SK-N-SH (cell line): ENCODE measurements around the gene LIMK2. TPM values are rescaled to one million over a fixed set of nuclear protein-coding genes. Genes with fewer than 3 reads are reported as not detected.
"Not testable (repeated sequence)": the region's sequence is repeated elsewhere in the genome, so short reads cannot be mapped to it uniquely, and the experiment has no call there.

Experiments used
- CTCF ChIA-PET: fragments of 300-600, 350-600 bp; formaldehyde crosslinking; extraction: SDS; loops from one replicate; lab custom pipeline; 2021; lab: Yijun Ruan, JAX
- POLR2A ChIA-PET: fragments of 350-600 bp; sonication (Branson Sonifier 250); formaldehyde crosslinking; extraction: SDS; loops from one replicate; lab custom pipeline; 2020; ENCODE audit warnings: antibody characterized with exemption, inconsistent platforms; lab: Yijun Ruan, JAX
- DNase-seq: peaks from one replicate; pipeline ENCODE4 v3.0.0; 2012
- H2AFZ ChIP-seq: fragments of 200-600 bp; sonication (generic); 2 replicates; pipeline ENCODE4 v1.8.1; 2016; ENCODE audit warnings: antibody characterized with exemption, mild to moderate bottlenecking, low read depth
- H3F3A ChIP-seq: fragments of 200-600 bp; sonication (generic); replicated peaks from 2 replicates; pipeline ENCODE3; 2016; ENCODE audit warnings: antibody characterized with exemption, mild to moderate bottlenecking; ENCODE audit not compliant: insufficient read depth
- H3K27ac ChIP-seq, 2 experiments: fragments of 200-500 bp in 1 of 2; fragments of 200-600 bp in 1 of 2; sonication (Bioruptor generic) in 1 of 2; sonication (generic), shearing (Covaris generic) in 1 of 2; 2 replicates each; pipeline versions ENCODE4 v1.5.1 to v1.6.1; 2014 to 2016; ENCODE audit warnings: low read depth in 2 of 2, inconsistent platforms in 1 of 2, low read length in 1 of 2, mild to moderate bottlenecking in 1 of 2, mixed read lengths in 1 of 2
- H3K27me3 ChIP-seq: fragments of 200-600 bp; sonication (generic), shearing (Covaris generic); 2 replicates; pipeline ENCODE4 v1.6.1; 2016; ENCODE audit warnings: mixed run types; ENCODE audit not compliant: insufficient read depth
- H3K36me3 ChIP-seq, 2 experiments: fragments of 200-500 bp in 1 of 2; fragments of 200-600 bp in 1 of 2; sonication (Bioruptor generic) in 1 of 2; sonication (generic) in 1 of 2; replicated peaks in 1 of 2; 2 replicates each; pipeline versions ENCODE3 to v1.5.1; 2014 to 2016; ENCODE audit warnings: low read length in 1 of 2, mild to moderate bottlenecking in 1 of 2; ENCODE audit not compliant: insufficient read depth in 2 of 2, control insufficient read depth in 1 of 2
- H3K4me1 ChIP-seq, 2 experiments: fragments of 200-500 bp in 1 of 2; fragments of 200-600 bp in 1 of 2; sonication (Bioruptor generic) in 1 of 2; sonication (generic), shearing (Covaris generic) in 1 of 2; 2 replicates each; pipeline versions ENCODE4 v1.5.1 to v1.6.1; 2014 to 2016; ENCODE audit warnings: low read depth in 1 of 2, low read length in 1 of 2, mixed run types in 1 of 2; ENCODE audit not compliant: insufficient read depth in 2 of 2, control insufficient read depth in 1 of 2
- H3K4me2 ChIP-seq: fragments of 200-600 bp; sonication (generic), shearing (Covaris generic); 2 replicates; pipeline ENCODE4 v1.6.1; 2017; ENCODE audit warnings: mixed run types
- H3K4me3 ChIP-seq, 2 experiments: fragments of 200-500 bp in 1 of 2; fragments of 200-600 bp in 1 of 2; sonication (Bioruptor generic) in 1 of 2; sonication (generic), shearing (Covaris generic) in 1 of 2; 2 replicates each; pipeline versions ENCODE4 v1.5.1 to v1.8.1; 2014 to 2016; ENCODE audit warnings: low read depth in 2 of 2, inconsistent platforms in 1 of 2, low read length in 1 of 2, mild to moderate bottlenecking in 1 of 2, mixed read lengths in 1 of 2, moderate library complexity in 1 of 2
- H3K79me2 ChIP-seq: fragments of 200-600 bp; sonication (generic); 2 replicates; pipeline ENCODE4 v1.8.1; 2017; ENCODE audit warnings: mild to moderate bottlenecking; ENCODE audit not compliant: insufficient read depth
- H3K9ac ChIP-seq: fragments of 200-600 bp; sonication (generic); 2 replicates; pipeline ENCODE4 v1.6.1; 2017; ENCODE audit warnings: mixed run types
- H3K9me2 ChIP-seq: fragments of 200-600 bp; sonication (generic); 2 replicates; pipeline ENCODE4 v1.6.1; 2017; ENCODE audit warnings: mixed run types
- H3K9me3 ChIP-seq: fragments of 200-600 bp; sonication (generic); 2 replicates; pipeline ENCODE4 v1.6.1; 2017; ENCODE audit warnings: mixed run types, mild to moderate bottlenecking, moderate library complexity
- H4K20me1 ChIP-seq: fragments of 200-600 bp; sonication (generic); 2 replicates; pipeline ENCODE4 v1.6.1; 2017; ENCODE audit warnings: mild to moderate bottlenecking, mixed run types; ENCODE audit not compliant: insufficient read depth
- EZH2phosphoT487 ChIP-seq: fragments of 200-600 bp; sonication (generic); IDR thresholded peaks from 2 replicates; pipeline ENCODE4 v1.6.1; 2017; ENCODE audit warnings: low read depth, mixed run types, mild to moderate bottlenecking, antibody characterized with exemption, moderate library complexity, borderline replicate concordance
- FOSL2 ChIP-seq: IDR thresholded peaks from 2 replicates; pipeline ENCODE4 v1.4.0; 2012; ENCODE audit warnings: low read depth, mild to moderate bottlenecking, moderate library complexity, borderline replicate concordance
- NRF1 ChIP-seq: IDR thresholded peaks from 2 replicates; pipeline ENCODE4 v1.6.1; 2012; ENCODE audit warnings: low read depth, mild to moderate bottlenecking, low read length
- RAD21 ChIP-seq: IDR thresholded peaks from 2 replicates; pipeline ENCODE4 v1.6.1; 2012; ENCODE audit warnings: mild to moderate bottlenecking, low read length
- RFX5 ChIP-seq: IDR thresholded peaks from 2 replicates; pipeline ENCODE4 v1.6.1; 2012; ENCODE audit warnings: mild to moderate bottlenecking, improper control_type of control experiment, low read length
- SIN3A ChIP-seq: IDR thresholded peaks from 2 replicates; pipeline ENCODE4 v1.6.1; 2012; ENCODE audit warnings: low read depth, mild to moderate bottlenecking, low read length, moderate library complexity, borderline replicate concordance
- SMC3 ChIP-seq: IDR thresholded peaks from 2 replicates; pipeline ENCODE4 v1.6.1; 2012; ENCODE audit warnings: low read depth, low read length, improper control_type of control experiment
- TCF12 ChIP-seq: IDR thresholded peaks from 2 replicates; pipeline ENCODE4 v1.4.0; 2012
- WGBS: methylation state at CpG from one replicate; pipeline ENCODE4 v1.1.6; 2017; ENCODE audit warnings: low lambda C conversion rate; 5-methylcytosine and 5-hydroxymethylcytosine counted together
- polyA plus RNA-seq, 3 experiments: library from polyadenylated mRNA; depleted of rRNA; stranded (reverse); fragments of >200 nt; gene quantifications; 2 replicates each; pipeline ENCODE4 v1.2.3, GENCODE V29; 2012
- TF ChIP-seq, protein P1 (sequence below): fragments of 200-600 bp; sonication (generic); IDR thresholded peaks from 2 replicates; pipeline ENCODE4 v1.6.1; 2017; ENCODE audit warnings: antibody characterized with exemption, mild to moderate bottlenecking, moderate library complexity
- TF ChIP-seq, protein P2 (sequence below): fragments of 150-350 bp; IDR thresholded peaks from 2 replicates; pipeline ENCODE4 v1.6.1; 2017; ENCODE audit warnings: antibody characterized with exemption, low read length, low read depth, borderline replicate concordance
- TF ChIP-seq, protein P3 (sequence below): IDR thresholded peaks from 2 replicates; pipeline ENCODE4 v1.4.0; 2012; ENCODE audit warnings: low read depth, borderline replicate concordance
- TF ChIP-seq, protein P4 (sequence below): IDR thresholded peaks from 2 replicates; pipeline ENCODE4 v1.4.0; 2012; ENCODE audit warnings: low read depth, borderline replicate concordance

Gene LIMK2
- polyA plus RNA-seq, 1 of the 3 experiments (the other 2 are of a cell fraction), result 9.8 TPM

DNA sequence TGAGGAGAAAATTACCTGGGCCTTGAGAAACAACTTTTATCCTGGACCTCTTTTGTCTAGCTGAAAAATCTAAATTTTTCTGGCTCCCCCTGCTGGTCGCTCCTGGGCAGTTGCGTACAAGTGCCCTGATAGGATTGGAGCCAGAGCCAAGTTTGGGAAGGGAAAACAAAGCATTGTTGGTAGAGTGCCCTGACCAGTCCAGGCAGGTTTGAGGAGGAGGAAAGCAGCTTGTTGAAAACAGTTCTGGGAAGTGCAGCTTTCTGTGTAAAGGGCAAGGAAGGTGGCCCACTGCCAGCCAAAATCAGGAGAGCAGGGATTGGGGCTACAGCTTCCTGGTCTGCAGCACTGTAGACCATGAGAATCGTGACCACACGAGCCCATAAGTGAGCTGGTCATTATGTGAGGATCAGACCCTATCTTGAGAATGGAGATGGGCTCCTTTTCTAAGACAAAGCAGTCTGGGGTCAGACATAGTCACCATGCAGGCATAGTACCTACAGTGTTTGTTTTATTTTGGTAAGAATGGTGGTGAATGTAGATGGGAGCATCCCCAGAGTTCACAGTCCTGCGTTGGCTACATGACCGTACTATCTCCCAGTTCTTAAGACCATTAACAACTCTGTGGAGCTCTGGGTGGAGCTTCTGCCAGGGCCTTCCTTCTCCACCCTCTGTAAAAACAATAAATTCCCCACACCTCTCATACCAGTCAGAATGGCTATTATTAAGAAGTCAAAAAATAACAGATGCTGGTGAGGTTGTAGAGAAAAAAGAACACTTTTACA, 101.5 kb downstream of the LIMK2 start (continued):
- TF ChIP-seq, protein P1, sequence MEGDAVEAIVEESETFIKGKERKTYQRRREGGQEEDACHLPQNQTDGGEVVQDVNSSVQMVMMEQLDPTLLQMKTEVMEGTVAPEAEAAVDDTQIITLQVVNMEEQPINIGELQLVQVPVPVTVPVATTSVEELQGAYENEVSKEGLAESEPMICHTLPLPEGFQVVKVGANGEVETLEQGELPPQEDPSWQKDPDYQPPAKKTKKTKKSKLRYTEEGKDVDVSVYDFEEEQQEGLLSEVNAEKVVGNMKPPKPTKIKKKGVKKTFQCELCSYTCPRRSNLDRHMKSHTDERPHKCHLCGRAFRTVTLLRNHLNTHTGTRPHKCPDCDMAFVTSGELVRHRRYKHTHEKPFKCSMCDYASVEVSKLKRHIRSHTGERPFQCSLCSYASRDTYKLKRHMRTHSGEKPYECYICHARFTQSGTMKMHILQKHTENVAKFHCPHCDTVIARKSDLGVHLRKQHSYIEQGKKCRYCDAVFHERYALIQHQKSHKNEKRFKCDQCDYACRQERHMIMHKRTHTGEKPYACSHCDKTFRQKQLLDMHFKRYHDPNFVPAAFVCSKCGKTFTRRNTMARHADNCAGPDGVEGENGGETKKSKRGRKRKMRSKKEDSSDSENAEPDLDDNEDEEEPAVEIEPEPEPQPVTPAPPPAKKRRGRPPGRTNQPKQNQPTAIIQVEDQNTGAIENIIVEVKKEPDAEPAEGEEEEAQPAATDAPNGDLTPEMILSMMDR, result peak; percentile 93
- TF ChIP-seq, protein P2, sequence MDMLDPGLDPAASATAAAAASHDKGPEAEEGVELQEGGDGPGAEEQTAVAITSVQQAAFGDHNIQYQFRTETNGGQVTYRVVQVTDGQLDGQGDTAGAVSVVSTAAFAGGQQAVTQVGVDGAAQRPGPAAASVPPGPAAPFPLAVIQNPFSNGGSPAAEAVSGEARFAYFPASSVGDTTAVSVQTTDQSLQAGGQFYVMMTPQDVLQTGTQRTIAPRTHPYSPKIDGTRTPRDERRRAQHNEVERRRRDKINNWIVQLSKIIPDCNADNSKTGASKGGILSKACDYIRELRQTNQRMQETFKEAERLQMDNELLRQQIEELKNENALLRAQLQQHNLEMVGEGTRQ, result no peak
- TF ChIP-seq RFX5 (no peak), RAD21 (peak; percentile 66), TCF12 (no peak), SMC3 (peak; percentile 59), NRF1 (0 out of 2 replicates have a peak, but pooled peaks have one; percentile 9), EZH2phosphoT487 (no peak), SIN3A (no peak), FOSL2 (no peak)
- TF ChIP-seq, protein P3, sequence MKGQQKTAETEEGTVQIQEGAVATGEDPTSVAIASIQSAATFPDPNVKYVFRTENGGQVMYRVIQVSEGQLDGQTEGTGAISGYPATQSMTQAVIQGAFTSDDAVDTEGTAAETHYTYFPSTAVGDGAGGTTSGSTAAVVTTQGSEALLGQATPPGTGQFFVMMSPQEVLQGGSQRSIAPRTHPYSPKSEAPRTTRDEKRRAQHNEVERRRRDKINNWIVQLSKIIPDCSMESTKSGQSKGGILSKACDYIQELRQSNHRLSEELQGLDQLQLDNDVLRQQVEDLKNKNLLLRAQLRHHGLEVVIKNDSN, result no peak
- TF ChIP-seq, protein P4, sequence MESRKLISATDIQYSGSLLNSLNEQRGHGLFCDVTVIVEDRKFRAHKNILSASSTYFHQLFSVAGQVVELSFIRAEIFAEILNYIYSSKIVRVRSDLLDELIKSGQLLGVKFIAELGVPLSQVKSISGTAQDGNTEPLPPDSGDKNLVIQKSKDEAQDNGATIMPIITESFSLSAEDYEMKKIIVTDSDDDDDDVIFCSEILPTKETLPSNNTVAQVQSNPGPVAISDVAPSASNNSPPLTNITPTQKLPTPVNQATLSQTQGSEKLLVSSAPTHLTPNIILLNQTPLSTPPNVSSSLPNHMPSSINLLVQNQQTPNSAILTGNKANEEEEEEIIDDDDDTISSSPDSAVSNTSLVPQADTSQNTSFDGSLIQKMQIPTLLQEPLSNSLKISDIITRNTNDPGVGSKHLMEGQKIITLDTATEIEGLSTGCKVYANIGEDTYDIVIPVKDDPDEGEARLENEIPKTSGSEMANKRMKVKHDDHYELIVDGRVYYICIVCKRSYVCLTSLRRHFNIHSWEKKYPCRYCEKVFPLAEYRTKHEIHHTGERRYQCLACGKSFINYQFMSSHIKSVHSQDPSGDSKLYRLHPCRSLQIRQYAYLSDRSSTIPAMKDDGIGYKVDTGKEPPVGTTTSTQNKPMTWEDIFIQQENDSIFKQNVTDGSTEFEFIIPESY, result no peak

DNA sequence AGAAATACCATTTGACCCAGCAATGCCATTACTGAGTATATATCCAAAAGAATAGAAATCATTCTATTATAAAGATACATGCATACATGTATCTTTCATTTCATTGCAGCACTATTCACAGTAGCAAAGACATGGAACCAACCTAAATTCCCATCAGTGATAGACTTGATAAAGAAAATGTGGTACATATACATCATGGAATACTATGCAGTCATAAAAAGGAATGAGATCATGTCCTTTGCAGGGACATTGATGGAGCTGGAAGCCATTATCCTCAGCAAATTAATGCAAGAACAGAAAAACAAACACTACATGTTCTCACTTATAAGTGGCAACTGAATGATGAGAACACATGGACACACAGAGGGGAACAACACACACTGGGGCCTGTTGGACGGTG, 102.1 kb downstream of the LIMK2 start:
- WGBS, result 63% methylated on average over 1 of the region's 1 CpG
- H3K36me3 ChIP-seq, H2AFZ ChIP-seq, H3K27me3 ChIP-seq, H3K79me2 ChIP-seq, H3K9me2 ChIP-seq, H3K4me3 ChIP-seq, H3F3A ChIP-seq, DNase-seq, H3K4me1 ChIP-seq, H3K9ac ChIP-seq, H3K9me3 ChIP-seq, H4K20me1 ChIP-seq, H3K27ac ChIP-seq, POLR2A ChIA-PET, H3K4me2 ChIP-seq: not testable (repeated sequence)
- CTCF ChIA-PET, result interaction anchor here (0.6 to 4.5 kb wide), 14 partner anchors 9 to 449 kb away, joined by 3 to 58 read pairs (median 16); partner anchors contain the start of genes LIMK2 and PIK3IP1
